Transverse colon (tissue), 4 donors: ENCODE data around the gene RFPL1. TPM values are rescaled to one million over a fixed set of nuclear protein-coding genes. Genes with fewer than 3 reads are reported as not detected.
"Not testable (repeated sequence)": the region's sequence is repeated elsewhere in the genome, so short reads cannot be mapped to it uniquely, and the experiment has no call there.

Source experiments
- DNase-seq: peaks from one replicate; pipeline ENCODE4 v3.0.0-alpha.2; 2019
- H3K27ac ChIP-seq, 4 donors: fragments of 200-600 bp; sonication (generic); 2 replicates each; pipeline ENCODE4 v1.5.1; 2016 to 2018; ENCODE audit warnings: inconsistent platforms in 4 of 4
- H3K27me3 ChIP-seq: fragments of 200-600 bp; sonication (generic); 2 replicates; pipeline ENCODE4 v1.5.1; 2017; ENCODE audit warnings: inconsistent platforms
- H3K36me3 ChIP-seq, 4 donors: fragments of 200-600 bp; sonication (generic); 2 replicates each; pipeline ENCODE4 v1.5.1; 2017 to 2019; ENCODE audit warnings: inconsistent platforms in 4 of 4
- H3K4me1 ChIP-seq, 4 donors: fragments of 200-600 bp; sonication (generic); 2 replicates each; pipeline ENCODE4 v1.5.1; 2017 to 2020; ENCODE audit warnings: inconsistent platforms in 4 of 4
- H3K4me3 ChIP-seq, 4 donors: fragments of 200-600 bp; sonication (generic); 1 replicate in 1 of 4; 2 replicates in 3 of 4; pipeline versions ENCODE4 v1.5.1 to v1.6.1; 2017 to 2019; ENCODE audit warnings: inconsistent platforms in 4 of 4
- H3K9me3 ChIP-seq, 2 donors: fragments of 200-600 bp; sonication (generic); 2 replicates each; pipeline ENCODE4 v1.5.1; 2017 to 2019; ENCODE audit warnings: inconsistent platforms in 2 of 2
- CTCF ChIP-seq, 5 experiments: fragments of 200-600 bp in 3 of 5; fragments of 450-650 bp in 2 of 5; sonication (generic) in 3 of 5; IDR thresholded peaks; 1 replicate in 2 of 5; 2 replicates in 3 of 5; pipeline ENCODE4 v1.5.1; 2016 to 2017; ENCODE audit warnings: antibody characterized with exemption in 5 of 5, inconsistent platforms in 3 of 5, mild to moderate bottlenecking in 2 of 5, moderate library complexity in 1 of 5
- EP300 ChIP-seq: sonication (generic); formaldehyde crosslinking; IDR thresholded peaks from one replicate; pipeline ENCODE4 v1.6.1; 2017; ENCODE audit warnings: antibody characterized with exemption, low read depth
- POLR2A ChIP-seq: fragments of 450-650 bp; IDR thresholded peaks from one replicate; pipeline ENCODE4 v1.6.1; 2016; ENCODE audit warnings: antibody characterized with exemption, mild to moderate bottlenecking, moderate library complexity
- POLR2AphosphoS5 ChIP-seq, 3 donors: sonication (generic); formaldehyde crosslinking; IDR thresholded peaks; one replicate each; pipeline ENCODE4 v1.6.1; 2016; ENCODE audit warnings: antibody characterized with exemption in 3 of 3
- WGBS, 2 donors: methylation state at CpG; one replicate each; pipeline ENCODE4 v1.1.5; 2018; ENCODE audit warnings: low coverage in 1 of 2; 5-methylcytosine and 5-hydroxymethylcytosine counted together
- in situ Hi-C, 4 donors: fragments of 200-750 bp; cut with MboI; loops; one replicate each; pipeline versions ENCODE4 v1.15.0 to v1.15.1; 2017; ENCODE audit warnings: low sequenced_read_pairs in 3 of 4, low pct_ligation_motif_present in 1 of 4, low pct_unique_long_range_greater_than_20kb in 1 of 4
- intact Hi-C: fragments of 100-400 bp; cut with DNase I; formaldehyde crosslinking; loops from one replicate; pipeline ENCODE4 v1.15.1; 2023; ENCODE audit warnings: low total_unique reads
- total RNA-seq, 4 donors: library from RNA; depleted of rRNA; stranded (reverse); fragments of >200 nt; gene quantifications; one replicate each; pipeline ENCODE4 v1.1.0, GENCODE V29; 2016

RFPL1 gene
- total RNA-seq, 4 donors from 2014 or later = not detected

- in situ Hi-C loops = no loop called here
- H3K4me1 ChIP-seq = peaks cover 0 to 5% (median 0%) of the 10 kb centered on the region in 4 donors
- no peak for TF ChIP-seq POLR2A
- TF ChIP-seq CTCF (IDR thresholded peaks at IDR 0.05) = no peak
- no peak for TF ChIP-seq EP300
- TF ChIP-seq POLR2AphosphoS5 (IDR thresholded peaks at IDR 0.05) = no peak
- no peaks in the 10 kb centered on the region for H3K27me3 ChIP-seq
- H3K9me3 ChIP-seq = no peaks in the 10 kb centered on the region
- no peaks in the 10 kb centered on the region for H3K36me3 ChIP-seq
- DNase-seq = no peak
- no peak overlapping the region for H3K4me3 ChIP-seq
- no peak overlapping the region for H3K27ac ChIP-seq
- intact Hi-C loops = no loop called here
- WGBS, 2 donors = 90 to 92% methylated on average over 2 of the region's 2 CpGs
Observed at GRCh38 chr22:29400576-29400975, 37.8 kb upstream of the RFPL1 start.

GRCh38 chr22:29401538-29401937 is 36.8 kb upstream of the RFPL1 start:
- in situ Hi-C loops, intact Hi-C loops, H3K27me3 ChIP-seq, DNase-seq, H3K27ac ChIP-seq, H3K4me1 ChIP-seq, H3K9me3 ChIP-seq, H3K36me3 ChIP-seq, H3K4me3 ChIP-seq: not testable (repeated sequence)
- WGBS, 2 donors = 70 to 78% methylated on average over 5 to 6 of the region's 6 CpGs

GRCh38 chr22:29408940-29409339 is 29.4 kb upstream of the RFPL1 start:
- no peak overlapping the region for H3K4me3 ChIP-seq
- H3K4me1 ChIP-seq = peaks cover 0 to 4% (median 0%) of the 10 kb centered on the region in 4 donors
- TF ChIP-seq POLR2AphosphoS5 (IDR thresholded peaks at IDR 0.05) (no peak), EP300 (no peak), POLR2A (no peak), CTCF (IDR thresholded peaks at IDR 0.05) (no peak)
- H3K27ac ChIP-seq = no peak overlapping the region
- DNase-seq = no peak
- no peaks in the 10 kb centered on the region for H3K9me3 ChIP-seq
- H3K27me3 ChIP-seq = no peaks in the 10 kb centered on the region
- in situ Hi-C loops (no loop called here), intact Hi-C loops (no loop called here)
- no peaks in the 10 kb centered on the region for H3K36me3 ChIP-seq
- WGBS, 2 donors = 48 to 62% methylated on average over 6 of the region's 6 CpGs

- H3K27me3 ChIP-seq, DNase-seq, intact Hi-C loops, H3K4me3 ChIP-seq, H3K27ac ChIP-seq, in situ Hi-C loops, H3K9me3 ChIP-seq, H3K36me3 ChIP-seq: not testable (repeated sequence)
- peaks cover 0 to 15% (median 2%) of the 10 kb centered on the region in 4 donors for H3K4me1 ChIP-seq
- WGBS, 2 donors = 42 to 59% methylated on average over 2 to 4 of the region's 4 CpGs
Observed at GRCh38 chr22:29411569-29412211, 26.7 kb upstream of the RFPL1 start.

GRCh38 chr22:29412772-29413171 is 25.6 kb upstream of the RFPL1 start:
- H3K4me3 ChIP-seq, in situ Hi-C loops, intact Hi-C loops, H3K36me3 ChIP-seq, H3K27ac ChIP-seq, H3K9me3 ChIP-seq, H3K27me3 ChIP-seq, DNase-seq: not testable (repeated sequence)
- peaks cover 0 to 16% (median 2%) of the 10 kb centered on the region in 4 donors for H3K4me1 ChIP-seq
- peak; percentile 18 to 46 (median 42) for TF ChIP-seq CTCF (IDR thresholded peaks at IDR 0.05)
- 21% methylated on average over 1 of the region's 4 CpGs; no CpG with 5 or more reads in 1 of the 2 donors for WGBS, 2 donors

- H3K9me3 ChIP-seq, intact Hi-C loops, in situ Hi-C loops, H3K27me3 ChIP-seq, H3K36me3 ChIP-seq: not testable (repeated sequence)
- peak; percentile 37 for DNase-seq
- WGBS, 2 donors = 21 to 38% methylated on average over 7 to 23 of the region's 23 CpGs
- Histone ChIP-seq H3K27ac (peak overlapping the region; percentile 44 to 62 (median 58)), H3K4me3 (peak overlapping the region in 3 of 4 donors; percentile 34 to 49 (median 37)), H3K4me1 (peaks cover 0 to 19% (median 3%) of the 10 kb centered on the region in 4 donors)
Observed at GRCh38 chr22:29414951-29415591, 23.3 kb upstream of the RFPL1 start.

GRCh38 chr22:29418704-29419103 is 19.7 kb upstream of the RFPL1 start:
- DNase-seq, intact Hi-C loops, H3K36me3 ChIP-seq, in situ Hi-C loops, H3K9me3 ChIP-seq, H3K27me3 ChIP-seq, H3K27ac ChIP-seq, H3K4me3 ChIP-seq: not testable (repeated sequence)
- 60 to 83% methylated on average over 1 to 5 of the region's 5 CpGs for WGBS, 2 donors
- H3K4me1 ChIP-seq = peaks cover 0 to 15% (median 3%) of the 10 kb centered on the region in 4 donors
